NOMO-1 treated with dmso at 0.1 percent for 144 hours (cell line): ENCODE measurements around the gene CPE.

Experiments
- DNase-seq: peaks from one replicate; lab custom pipeline; 2025; ENCODE audit not compliant: unreplicated experiment; lab: John Stamatoyannopoulos, UW

CPE gene

DNA sequence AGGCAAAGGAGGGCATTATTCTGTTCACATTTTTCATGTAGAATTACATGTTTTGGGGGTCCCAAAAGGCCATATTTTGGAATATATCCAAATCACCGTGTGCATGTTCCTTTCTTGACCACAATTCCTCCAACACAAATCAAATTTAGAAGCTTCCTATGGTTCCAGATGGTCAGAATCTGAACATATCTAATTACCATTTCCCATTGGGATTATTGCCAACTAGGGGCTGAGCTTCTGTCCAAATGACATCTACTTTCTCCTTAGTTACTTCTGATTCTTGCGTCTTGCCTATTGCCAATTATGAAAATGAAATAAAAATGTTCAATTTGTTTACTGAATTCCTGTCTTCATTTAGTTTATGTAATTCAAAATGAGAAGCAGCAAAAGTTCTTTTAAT, 163.7 kb downstream of the CPE start:
- DNase-seq, result no peak
